ENCODE data around the gene NXPH2. TPM values are rescaled to one million over a fixed set of nuclear protein-coding genes. Genes with fewer than 3 reads are reported as not detected.

The NXPH2 gene
- total RNA-seq, 1 experiment from 2014 or later, result 1.8 TPM

DNA sequence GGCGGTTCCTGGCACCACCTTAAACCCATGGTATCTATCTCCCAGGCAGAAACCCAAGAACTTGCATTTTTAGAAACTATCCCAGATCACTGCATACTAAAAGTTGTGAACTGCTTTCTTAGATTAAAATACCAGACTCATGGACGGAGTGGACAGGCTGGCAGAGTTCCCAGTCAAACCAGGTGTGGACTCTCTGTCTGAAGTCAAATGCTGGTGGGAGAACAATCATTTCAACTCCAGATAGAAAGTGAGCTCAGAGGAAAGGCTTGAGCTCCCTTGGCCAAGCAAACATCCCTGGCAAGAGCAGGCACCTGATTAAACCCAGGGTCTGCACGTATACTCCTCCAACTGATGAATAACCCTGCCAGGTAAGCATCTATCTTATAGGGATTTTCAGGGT, 19.5 kb downstream of the NXPH2 start:
- Mint-ChIP-seq H3K4me1 (peaks cover 2 to 3% of the 10 kb centered on the region in 2 experiments; a peak in 3 of 4 replicates), H3K27me3 (ENCODE audit: low read depth) (no peaks in the 10 kb centered on the region), H3K27ac (no peak overlapping the region), H3K4me3 (no peak overlapping the region), H3K9me3 (0 out of 5 replicates have a peak, but pooled peaks cover 0 to 2% of the 10 kb centered on the region in 2 experiments), H3K36me3 (ENCODE audit: insufficient read depth in 1 of 3, low read depth in 3 of 3) (peaks cover 0 to 8% (median 0%) of the 10 kb centered on the region in 3 experiments; a peak in 3 of 7 replicates)
- Histone ChIP-seq H3K23ac (ENCODE audit: insufficient read length, low read depth, low read length) (no peak overlapping the region), H2AFZ (ENCODE audit: low read length) (no peak overlapping the region), H3K56ac (ENCODE audit: insufficient read length, low read depth, low read length) (no peak overlapping the region), H3K4ac (ENCODE audit: low read depth, low read length) (no peak overlapping the region), H2BK20ac (ENCODE audit: low read depth, low read length, poor library complexity, severe bottlenecking) (no peak overlapping the region), H3K23me2 (ENCODE audit: insufficient read length, low read depth, low read length, poor library complexity, severe bottlenecking) (no peaks in the 10 kb centered on the region), H3K9ac (ENCODE audit: extremely low read depth, insufficient read length, low read length) (no peak overlapping the region), H2BK5ac (ENCODE audit: insufficient read length, low read length) (no peak overlapping the region), H3K14ac (ENCODE audit: insufficient read depth, low read length) (no peak overlapping the region), H3K4me1 (ENCODE audit: insufficient read depth, low read length) (peaks cover 2% of the 10 kb centered on the region; the same call in 1 of the 2 replicates), H2AK5ac (ENCODE audit: insufficient read length, low read length) (no peak overlapping the region), H4K91ac (ENCODE audit: insufficient read length, low read depth, low read length) (no peak overlapping the region), H3K9me3 (ENCODE audit: control insufficient read depth, low read depth, low read length) (no peaks in the 10 kb centered on the region), H3K79me2 (ENCODE audit: insufficient read depth, low read length) (no peaks in the 10 kb centered on the region), H4K8ac (replicated peaks; ENCODE audit: insufficient read length, low read depth, low read length) (no peak overlapping the region), H4K20me1 (ENCODE audit: control insufficient read depth, insufficient read depth, insufficient read length) (no peaks in the 10 kb centered on the region), H3K27ac (ENCODE audit: insufficient read length, low read depth, low read length) (no peak overlapping the region), H2BK15ac (ENCODE audit: low read depth, low read length) (no peak overlapping the region), H3K18ac (ENCODE audit: insufficient read length, low read depth, low read length) (no peak overlapping the region), H2BK12ac (ENCODE audit: insufficient read length, low read depth, low read length) (no peak overlapping the region), H3T11ph (ENCODE audit: low read length) (no peak overlapping the region), H4K5ac (ENCODE audit: insufficient read length, low read depth, low read length) (no peak overlapping the region), H3K79me1 (ENCODE audit: insufficient read depth, low read depth, low read length, poor library complexity, severe bottlenecking) (no peaks in the 10 kb centered on the region), H2BK120ac (ENCODE audit: low read depth, low read length, poor library complexity, severe bottlenecking) (no peak overlapping the region), H3K27me3 (ENCODE audit: insufficient read depth, low read length) (no peaks in the 10 kb centered on the region), H3K4me2 (ENCODE audit: insufficient read depth, insufficient read length, low read length) (no peak overlapping the region)
- TF ChIP-seq, protein P1, sequence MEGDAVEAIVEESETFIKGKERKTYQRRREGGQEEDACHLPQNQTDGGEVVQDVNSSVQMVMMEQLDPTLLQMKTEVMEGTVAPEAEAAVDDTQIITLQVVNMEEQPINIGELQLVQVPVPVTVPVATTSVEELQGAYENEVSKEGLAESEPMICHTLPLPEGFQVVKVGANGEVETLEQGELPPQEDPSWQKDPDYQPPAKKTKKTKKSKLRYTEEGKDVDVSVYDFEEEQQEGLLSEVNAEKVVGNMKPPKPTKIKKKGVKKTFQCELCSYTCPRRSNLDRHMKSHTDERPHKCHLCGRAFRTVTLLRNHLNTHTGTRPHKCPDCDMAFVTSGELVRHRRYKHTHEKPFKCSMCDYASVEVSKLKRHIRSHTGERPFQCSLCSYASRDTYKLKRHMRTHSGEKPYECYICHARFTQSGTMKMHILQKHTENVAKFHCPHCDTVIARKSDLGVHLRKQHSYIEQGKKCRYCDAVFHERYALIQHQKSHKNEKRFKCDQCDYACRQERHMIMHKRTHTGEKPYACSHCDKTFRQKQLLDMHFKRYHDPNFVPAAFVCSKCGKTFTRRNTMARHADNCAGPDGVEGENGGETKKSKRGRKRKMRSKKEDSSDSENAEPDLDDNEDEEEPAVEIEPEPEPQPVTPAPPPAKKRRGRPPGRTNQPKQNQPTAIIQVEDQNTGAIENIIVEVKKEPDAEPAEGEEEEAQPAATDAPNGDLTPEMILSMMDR (conservative IDR thresholded peaks at IDR 0.05), result no peak
- no peak for DNase-seq
- no CpG with 5 or more reads among the region's 3 CpGs for WGBS (ENCODE audit: extremely low coverage, insufficient read length, low lambda C conversion rate)
